ENCODE data around the gene ZMYND12. TPM values are rescaled to one million over a fixed set of nuclear protein-coding genes. Genes with fewer than 3 reads are reported as not detected.
"Not testable (repeated sequence)": the region's sequence is repeated elsewhere in the genome, so short reads cannot be mapped to it uniquely, and the experiment has no call there.

ZMYND12 gene
- total RNA-seq: 10 to 100 TPM in 1 of 9 donors, 1 to 10 TPM in 8; 1.2 to 12.2 (median 4.5) TPM
- 1 to 10 TPM; 2.7 to 6.1 (median 2.7) TPM for polyA plus RNA-seq
- long read RNA-seq, donor 1, partial matches to known transcripts: 20 of 157 reads
- long read RNA-seq, donor 1, other reads (novel, unspliced or antisense): 137 of 157 reads
- long read RNA-seq, donor 2, partial matches to known transcripts: 0 of 1 reads
- long read RNA-seq, donor 2, other reads (novel, unspliced or antisense): 0 of 1 reads
- long read RNA-seq, donor 3: 0 reads
- long read RNA-seq, donor 4, partial matches to known transcripts: 1 of 4 reads
- long read RNA-seq, donor 4, other reads (novel, unspliced or antisense): 2 of 4 reads
- long read RNA-seq, donor 5, partial matches to known transcripts: 0 of 2 reads
- long read RNA-seq, donor 5, other reads (novel, unspliced or antisense): 0 of 2 reads
- long read RNA-seq, donor 6, partial matches to known transcripts: 0 of 2 reads
- long read RNA-seq, donor 6, other reads (novel, unspliced or antisense): 1 of 2 reads
- long read RNA-seq, donor 7: 0 reads
- long read RNA-seq, donor 8, partial matches to known transcripts: 108 of 157 reads
- long read RNA-seq, donor 8, other reads (novel, unspliced or antisense): 49 of 157 reads
- long read RNA-seq, donor 9: 0 reads
- long read RNA-seq, donor 10: 0 reads

- peak; percentile 87 to 94 (median 90) for DNase-seq
- H3K4me1 ChIP-seq (replicated peaks in 1 of 2): peaks cover 10 to 22% of the 10 kb centered on the region in 2 donors
- peak within 1 kb of the TSS; percentile 51 to 94 (median 87) for H3K27ac ChIP-seq
- intact Hi-C loops (cut with DNase I): no loop called here
- 0 to 1% (median 0%) methylated on average over 21 to 66 of the region's 66 CpGs for WGBS, 4 donors
- H3K27me3 ChIP-seq: no peaks in the 10 kb centered on the region
- H3K9me3 ChIP-seq (replicated peaks in 1 of 3): no peaks in the 10 kb centered on the region
- peak in 1 of 2 donors; percentile 70 for TF ChIP-seq POLR2A (IDR thresholded peaks at IDR 0.05)
- peak in 4 of 6 experiments; percentile 10 to 54 (median 37) for TF ChIP-seq CTCF (IDR thresholded peaks at IDR 0.05)
- H3K4me3 ChIP-seq: peak within 1 kb of the TSS; percentile 53 to 83 (median 68)
- H3K36me3 ChIP-seq (replicated peaks in 1 of 2): peaks cover 0 to 6% of the 10 kb centered on the region in 2 donors
Measured at GRCh38 chr1:42456010-42456753, at the start of gene ZMYND12, which contains the start of gene PPCS. Gene ZMYND12 (minus strand): TSS chr1:42456022. CDS start chr1:42455997, 25 bp downstream. Gene PPCS (plus strand): TSS chr1:42456543. CDS start chr1:42456566, 23 bp downstream.

GRCh38 chr1:42504535-42505128 lies 48.8 kb upstream of the ZMYND12 start:
- 91 to 100% (median 95%) methylated on average over 2 of the region's 2 CpGs for WGBS, 4 donors
- H3K36me3 ChIP-seq (replicated peaks in 1 of 2): no peaks in the 10 kb centered on the region
- no peaks in the 10 kb centered on the region for H3K27me3 ChIP-seq
- no peak for DNase-seq
- peaks cover 0 to 12% (median 4%) of the 10 kb centered on the region in 3 donors for H3K9me3 ChIP-seq (replicated peaks in 1 of 3)
- no peak overlapping the region for H3K4me3 ChIP-seq
- TF ChIP-seq CTCF (IDR thresholded peaks at IDR 0.05) (no peak), POLR2A (IDR thresholded peaks at IDR 0.05) (no peak)
- intact Hi-C loops (cut with DNase I): no loop called here
- no peaks in the 10 kb centered on the region for H3K4me1 ChIP-seq (replicated peaks in 1 of 2)
- H3K27ac ChIP-seq: no peak overlapping the region

GRCh38 chr1:42502031-42502430 lies 46.2 kb upstream of the ZMYND12 start:
- H3K4me3 ChIP-seq; DNase-seq; H3K4me1 ChIP-seq (replicated peaks in 1 of 2); intact Hi-C loops (cut with DNase I); H3K36me3 ChIP-seq (replicated peaks in 1 of 2); H3K27ac ChIP-seq; H3K27me3 ChIP-seq: not testable (repeated sequence)
- WGBS, 4 donors: 80 to 95% (median 94%) methylated on average over 8 to 11 of the region's 11 CpGs
- peaks cover 0 to 12% (median 4%) of the 10 kb centered on the region in 3 donors for H3K9me3 ChIP-seq (replicated peaks in 1 of 3)

- Histone ChIP-seq H3K27ac (no peak overlapping the region), H3K27me3 (no peaks in the 10 kb centered on the region), H3K4me3 (no peak overlapping the region), H3K9me3 (replicated peaks in 1 of 3) (no peaks in the 10 kb centered on the region), H3K36me3 (replicated peaks in 1 of 2) (no peaks in the 10 kb centered on the region), H3K4me1 (replicated peaks in 1 of 2) (no peaks in the 10 kb centered on the region)
- WGBS, 4 donors: 93 to 100% (median 97%) methylated on average over 3 of the region's 3 CpGs
- intact Hi-C loops (cut with DNase I): no loop called here
- TF ChIP-seq POLR2A (IDR thresholded peaks at IDR 0.05) (no peak), CTCF (IDR thresholded peaks at IDR 0.05) (no peak)
- no peak for DNase-seq
Measured at GRCh38 chr1:42490237-42490636, 34.4 kb upstream of the ZMYND12 start.

All from adrenal gland (tissue), 19 donors.